Parathyroid adenoma (tissue), 2 donors: Measurements from ENCODE around the gene RNF121.
"Not testable (repeated sequence)": the region's sequence is repeated elsewhere in the genome, so short reads cannot be mapped to it uniquely, and the experiment has no call there.

Source experiments
- H2AFZ ChIP-seq: fragments of 300-600 bp; sonication (generic); one replicate; pipeline ENCODE4 v1.7.0; 2017; ENCODE audit warnings: antibody characterized with exemption, mild to moderate bottlenecking
- H3K27ac ChIP-seq: fragments of 300-600 bp; sonication (generic); one replicate; pipeline ENCODE4 v1.7.0; 2017
- H3K27me3 ChIP-seq: fragments of 300-600 bp; sonication (generic); one replicate; pipeline ENCODE4 v1.7.0; 2017; ENCODE audit warnings: low read length; ENCODE audit not compliant: control insufficient read depth, insufficient read depth
- H3K36me3 ChIP-seq: fragments of 300-600 bp; sonication (generic); one replicate; pipeline ENCODE4 v1.7.0; 2017; ENCODE audit warnings: low read length; ENCODE audit not compliant: control insufficient read depth, insufficient read depth
- H3K4me1 ChIP-seq: fragments of 300-600 bp; sonication (generic); one replicate; pipeline ENCODE4 v1.7.0; 2017; ENCODE audit warnings: control low read depth
- H3K4me2 ChIP-seq: fragments of 300-600 bp; sonication (generic); one replicate; pipeline ENCODE4 v1.7.0; 2017; ENCODE audit warnings: low read length
- H3K4me3 ChIP-seq: fragments of 300-600 bp; sonication (generic); one replicate; pipeline ENCODE4 v1.7.0; 2017; ENCODE audit warnings: low read depth, low read length
- H3K79me2 ChIP-seq: fragments of 300-600 bp; sonication (generic); one replicate; pipeline ENCODE4 v1.7.0; 2017; ENCODE audit warnings: control low read depth
- H3K9ac ChIP-seq: fragments of 300-600 bp; sonication (generic); one replicate; pipeline ENCODE4 v1.7.0; 2017; ENCODE audit warnings: mild to moderate bottlenecking
- H3K9me3 ChIP-seq: fragments of 300-600 bp; sonication (generic); one replicate; pipeline ENCODE4 v1.7.0; 2017; ENCODE audit warnings: low read length; ENCODE audit not compliant: control insufficient read depth
- CTCF ChIP-seq: fragments of 300-600 bp; sonication (generic); IDR thresholded peaks from one replicate; pipeline ENCODE4 v1.7.0; 2017; ENCODE audit warnings: antibody characterized with exemption, mild to moderate bottlenecking
- donor health status: primary hyperparathyroidism.

Gene RNF121

GRCh38 chr11:71908218-71908617 is 20.6 kb upstream of the RNF121 start:
- Histone ChIP-seq H3K36me3 (no peaks in the 10 kb centered on the region), H3K4me1 (no peaks in the 10 kb centered on the region), H3K27ac (no peak overlapping the region), H3K9ac (no peak overlapping the region), H3K4me2 (no peak overlapping the region), H2AFZ (no peak overlapping the region), H3K79me2 (no peaks in the 10 kb centered on the region), H3K4me3 (no peak overlapping the region), H3K9me3 (no peaks in the 10 kb centered on the region), H3K27me3 (no peaks in the 10 kb centered on the region)
- no peak for TF ChIP-seq CTCF

GRCh38 chr11:71910775-71911174 is 18.1 kb upstream of the RNF121 start:
- H2AFZ ChIP-seq, H3K4me2 ChIP-seq, H3K9ac ChIP-seq, H3K79me2 ChIP-seq, H3K27me3 ChIP-seq, H3K9me3 ChIP-seq, H3K27ac ChIP-seq, H3K4me1 ChIP-seq, H3K4me3 ChIP-seq, H3K36me3 ChIP-seq: not testable (repeated sequence)

- peak; percentile 20 for TF ChIP-seq CTCF
- not testable (repeated sequence) for H3K36me3 ChIP-seq, H3K4me3 ChIP-seq, H3K27me3 ChIP-seq, H3K4me2 ChIP-seq, H3K9ac ChIP-seq, H3K9me3 ChIP-seq, H3K27ac ChIP-seq, H3K79me2 ChIP-seq, H2AFZ ChIP-seq, H3K4me1 ChIP-seq
Measured at GRCh38 chr11:71911321-71911985, 17.4 kb upstream of the RNF121 start.

GRCh38 chr11:71911986-71912340 is 16.9 kb upstream of the RNF121 start:
- H3K9ac ChIP-seq, H3K27me3 ChIP-seq, H3K27ac ChIP-seq, H3K4me2 ChIP-seq, H3K9me3 ChIP-seq, H3K4me3 ChIP-seq, H3K36me3 ChIP-seq, H2AFZ ChIP-seq, H3K4me1 ChIP-seq, H3K79me2 ChIP-seq: not testable (repeated sequence)

GRCh38 chr11:71913756-71914526 is 14.9 kb upstream of the RNF121 start:
- Histone ChIP-seq H3K79me2 (no peaks in the 10 kb centered on the region), H3K9me3 (no peaks in the 10 kb centered on the region), H3K4me3 (no peak overlapping the region), H3K9ac (no peak overlapping the region), H3K36me3 (no peaks in the 10 kb centered on the region), H3K27ac (no peak overlapping the region), H3K4me1 (no peaks in the 10 kb centered on the region), H3K27me3 (no peaks in the 10 kb centered on the region), H3K4me2 (no peak overlapping the region), H2AFZ (no peak overlapping the region)
- TF ChIP-seq CTCF = no peak
